Measurements from ENCODE around the gene VPS8. TPM values are rescaled to one million over a fixed set of nuclear protein-coding genes. Genes with fewer than 3 reads are reported as not detected.

VPS8 gene
- total and polyA plus RNA-seq, 9 of the 15 experiments (the other 6 are each of a cell fraction or from before 2014, with no cell fraction given): 7.2 to 41.0 (median 28.3) TPM

DNA sequence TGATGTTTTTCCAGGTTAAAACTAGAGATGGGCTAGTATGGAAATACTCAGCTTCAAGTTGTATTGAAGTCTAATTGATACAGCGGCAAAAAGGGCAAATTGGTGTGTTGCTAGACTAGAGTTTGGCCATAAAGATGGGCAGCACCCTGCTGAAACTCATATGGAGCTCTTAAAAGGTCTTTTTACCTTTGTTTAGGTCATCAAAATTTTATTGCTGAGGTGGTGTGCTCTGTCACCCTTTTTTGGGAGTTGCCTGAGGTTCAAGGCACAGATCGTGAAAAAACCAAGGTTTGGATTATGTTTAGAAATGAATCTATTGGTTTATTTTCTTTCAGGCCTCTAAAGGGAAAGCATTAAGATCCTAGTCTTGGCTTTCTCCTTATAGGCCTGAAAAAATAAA is 38.2 kb downstream of the VPS8 start:
- ATAC-seq: no peak
- H4K20me1 ChIP-seq (replicated peaks; ENCODE audit: control insufficient read depth, insufficient read depth, low read length): no peaks in the 10 kb centered on the region
- POLR2A ChIA-PET: no interaction called here
- intact Hi-C loops (cut with micrococcal nuclease) (no loop called here), in situ Hi-C loops (cut with MboI) (no loop called here)
- no peaks in the 10 kb centered on the region for H3K9me1 ChIP-seq (ENCODE audit: control insufficient read depth, insufficient read depth, low read length)
- no peaks in the 10 kb centered on the region for H3K9me3 ChIP-seq (replicated peaks; ENCODE audit: control insufficient read depth, insufficient read depth, low read depth, low read length)
- H2AFZ ChIP-seq (ENCODE audit: low read depth, low read length): no peak overlapping the region
- no peaks in the 10 kb centered on the region for H3K79me2 ChIP-seq (ENCODE audit: control insufficient read depth, insufficient read depth, low read length)
- no peak overlapping the region for H3K4me2 ChIP-seq (ENCODE audit: insufficient read depth, low read length)
- no peaks in the 10 kb centered on the region for H3K27me3 ChIP-seq (ENCODE audit: control insufficient read depth in 2 of 2, insufficient read depth in 2 of 2, low read length in 2 of 2)
- FAIRE-seq: no peak
- H3K9ac ChIP-seq (ENCODE audit: insufficient read depth in 1 of 2, low read depth in 2 of 2, low read length in 2 of 2): no peak overlapping the region
- TF ChIP-seq PPARD (CRISPR knock-in tag; IDR thresholded peaks at IDR 0.05) (no peak), RBM17 (IDR thresholded peaks at IDR 0.05; ENCODE audit: borderline replicate concordance, low read depth, low read length) (no peak), MEF2D (tag; conservative IDR thresholded peaks at IDR 0.05; ENCODE audit: low read depth) (no peak), FOS (IDR thresholded peaks at IDR 0.05; ENCODE audit: extremely low read depth, insufficient read length) (no peak), ZNF780A (CRISPR knock-in tag; IDR thresholded peaks at IDR 0.05) (no peak), ZNF75A (CRISPR knock-in tag; IDR thresholded peaks at IDR 0.05) (no peak), CBX1 (IDR thresholded peaks at IDR 0.05; ENCODE audit: low read depth) (no peak), SNRNP70 (optimal IDR thresholded peaks at IDR 0.05; ENCODE audit: low read depth, low read length) (no peak), CREB1 (IDR thresholded peaks at IDR 0.05) (no peak), CREB1 (CRISPR knock-in tag; IDR thresholded peaks at IDR 0.05) (no peak), JUNB (CRISPR knock-in tag; conservative IDR thresholded peaks at IDR 0.05) (no peak), ZNF24 (IDR thresholded peaks at IDR 0.05) (no peak), RBM34 (IDR thresholded peaks at IDR 0.05; ENCODE audit: borderline replicate concordance, insufficient read depth, low read length) (no peak), GTF2E2 (tag; IDR thresholded peaks at IDR 0.05) (no peak), JUN (IDR thresholded peaks at IDR 0.05; ENCODE audit: borderline replicate concordance, low read depth, low read length) (no peak), JUN (CRISPR knock-in tag; IDR thresholded peaks at IDR 0.05; ENCODE audit: borderline replicate concordance) (no peak)
- TF ChIP-seq, protein P1, sequence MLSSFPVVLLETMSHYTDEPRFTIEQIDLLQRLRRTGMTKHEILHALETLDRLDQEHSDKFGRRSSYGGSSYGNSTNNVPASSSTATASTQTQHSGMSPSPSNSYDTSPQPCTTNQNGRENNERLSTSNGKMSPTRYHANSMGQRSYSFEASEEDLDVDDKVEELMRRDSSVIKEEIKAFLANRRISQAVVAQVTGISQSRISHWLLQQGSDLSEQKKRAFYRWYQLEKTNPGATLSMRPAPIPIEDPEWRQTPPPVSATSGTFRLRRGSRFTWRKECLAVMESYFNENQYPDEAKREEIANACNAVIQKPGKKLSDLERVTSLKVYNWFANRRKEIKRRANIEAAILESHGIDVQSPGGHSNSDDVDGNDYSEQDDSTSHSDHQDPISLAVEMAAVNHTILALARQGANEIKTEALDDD (IDR thresholded peaks at IDR 0.05): no peak
- TF ChIP-seq, protein P2, sequence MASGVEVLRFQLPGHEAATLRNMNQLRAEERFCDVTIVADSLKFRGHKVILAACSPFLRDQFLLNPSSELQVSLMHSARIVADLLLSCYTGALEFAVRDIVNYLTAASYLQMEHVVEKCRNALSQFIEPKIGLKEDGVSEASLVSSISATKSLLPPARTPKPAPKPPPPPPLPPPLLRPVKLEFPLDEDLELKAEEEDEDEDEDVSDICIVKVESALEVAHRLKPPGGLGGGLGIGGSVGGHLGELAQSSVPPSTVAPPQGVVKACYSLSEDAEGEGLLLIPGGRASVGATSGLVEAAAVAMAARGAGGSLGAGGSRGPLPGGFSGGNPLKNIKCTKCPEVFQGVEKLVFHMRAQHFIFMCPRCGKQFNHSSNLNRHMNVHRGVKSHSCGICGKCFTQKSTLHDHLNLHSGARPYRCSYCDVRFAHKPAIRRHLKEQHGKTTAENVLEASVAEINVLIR (CRISPR knock-in tag; IDR thresholded peaks at IDR 0.05): no peak
- TF ChIP-seq, protein P3, sequence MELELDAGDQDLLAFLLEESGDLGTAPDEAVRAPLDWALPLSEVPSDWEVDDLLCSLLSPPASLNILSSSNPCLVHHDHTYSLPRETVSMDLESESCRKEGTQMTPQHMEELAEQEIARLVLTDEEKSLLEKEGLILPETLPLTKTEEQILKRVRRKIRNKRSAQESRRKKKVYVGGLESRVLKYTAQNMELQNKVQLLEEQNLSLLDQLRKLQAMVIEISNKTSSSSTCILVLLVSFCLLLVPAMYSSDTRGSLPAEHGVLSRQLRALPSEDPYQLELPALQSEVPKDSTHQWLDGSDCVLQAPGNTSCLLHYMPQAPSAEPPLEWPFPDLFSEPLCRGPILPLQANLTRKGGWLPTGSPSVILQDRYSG (tag; conservative IDR thresholded peaks at IDR 0.05; ENCODE audit: low read depth): no peak
- H3K27ac ChIP-seq (ENCODE audit: extremely low read depth, low read depth, low read length): no peak overlapping the region
- peaks cover 21% of the 10 kb centered on the region; the same call in 2 of the 3 replicates for H3K36me3 ChIP-seq (ENCODE audit: control insufficient read depth, insufficient read depth, low read length)
- H3K4me3 ChIP-seq: no peak overlapping the region
- no peak for DNase-seq (ENCODE audit: extremely low read depth in 1 of 4, low spot score in 3 of 4)
- no TSS peak for BruUV-seq (replicated peaks)
- H3K4me1 ChIP-seq (replicated peaks in 1 of 2; ENCODE audit: control insufficient read depth in 2 of 2, insufficient read depth in 2 of 2, low read length in 2 of 2): no peaks in the 10 kb centered on the region
- CTCF ChIA-PET (ENCODE audit: low intra/inter-chr PET ratio): no interaction called here
- 97% methylated on average over 2 of the region's 2 CpGs for WGBS (ENCODE audit: insufficient coverage, low coverage, missing lambda C conversion rate)

Measured in K562 (cell line).